H1 (cell line): Measurements from ENCODE around the gene ADGRV1. TPM values are rescaled to one million over a fixed set of nuclear protein-coding genes. Genes with fewer than 3 reads are reported as not detected.

Experiments used
- KDM5A ChIP-seq: fragments of 200-600 bp; IDR thresholded peaks from 2 replicates; pipeline ENCODE4 v1.7.1; 2012; ENCODE audit warnings: mild to moderate bottlenecking, low read length, inconsistent platforms, mixed read lengths
- RFX5 ChIP-seq: IDR thresholded peaks from 2 replicates; pipeline ENCODE4 v1.6.1; 2011; ENCODE audit warnings: low read depth, low read length, improper control_type of control experiment, borderline replicate concordance
- RNF2 ChIP-seq: fragments of 200-900, 300-1000 bp; sonication (generic); IDR thresholded peaks from 2 replicates; pipeline ENCODE4 v1.7.1; 2016; ENCODE audit warnings: borderline replicate concordance, low read depth, mild to moderate bottlenecking, antibody characterized with exemption, low read length; ENCODE audit not compliant: poor library complexity, severe bottlenecking; ENCODE audit errors: missing control alignments
- SAP30 ChIP-seq: fragments of 300-600 bp; sonication (generic); IDR thresholded peaks from 2 replicates; pipeline ENCODE4 v1.7.1; 2012; ENCODE audit warnings: low read length, moderate library complexity, mild to moderate bottlenecking, inconsistent platforms; ENCODE audit not compliant: insufficient read depth, insufficient replicate concordance
- TAF7 ChIP-seq: optimal IDR thresholded peaks from 2 replicates; pipeline ENCODE3; 2011; ENCODE audit warnings: low read depth, mild to moderate bottlenecking, inconsistent platforms, low read length, moderate library complexity, borderline replicate concordance
- polyA plus RNA-seq, 7 experiments: library from polyadenylated mRNA; depleted of rRNA in 3 of 7; stranded (reverse) in 5 of 7; unstranded in 2 of 7; fragments of >200 nt in 5 of 7; fragments of 200-250 nt in 2 of 7; gene quantifications; 1 replicate in 5 of 7; 2 replicates in 1 of 7; 4 replicates in 1 of 7; pipeline versions ENCODE4 v1.2.1 to v1.2.3, GENCODE V29; 2011 to 2013; ENCODE audit warnings: missing spikeins in 2 of 7, mixed read lengths in 2 of 7
- total RNA-seq: library from RNA; stranded (reverse); fragmentation: NEBNext Ultra II Directional; extraction: Animal tissue kit (Norgen Biotek cat#: 25700); gene quantifications from 2 replicates; pipeline ENCODE4 v1.2.1, GENCODE V29; 2021
- TF ChIP-seq, protein P1 (sequence below): IDR thresholded peaks from 2 replicates; pipeline ENCODE4 v1.6.1; 2012; ENCODE audit warnings: inconsistent platforms
- TF ChIP-seq, protein P2 (sequence below): IDR thresholded peaks from 2 replicates; pipeline ENCODE4 v1.6.1; 2012; ENCODE audit warnings: low read length, inconsistent platforms

Gene ADGRV1
- total and polyA plus RNA-seq, 2 of the 8 experiments (the other 6 are each of a cell fraction or from before 2014, with no cell fraction given): 53.1 to 62.2 TPM

DNA sequence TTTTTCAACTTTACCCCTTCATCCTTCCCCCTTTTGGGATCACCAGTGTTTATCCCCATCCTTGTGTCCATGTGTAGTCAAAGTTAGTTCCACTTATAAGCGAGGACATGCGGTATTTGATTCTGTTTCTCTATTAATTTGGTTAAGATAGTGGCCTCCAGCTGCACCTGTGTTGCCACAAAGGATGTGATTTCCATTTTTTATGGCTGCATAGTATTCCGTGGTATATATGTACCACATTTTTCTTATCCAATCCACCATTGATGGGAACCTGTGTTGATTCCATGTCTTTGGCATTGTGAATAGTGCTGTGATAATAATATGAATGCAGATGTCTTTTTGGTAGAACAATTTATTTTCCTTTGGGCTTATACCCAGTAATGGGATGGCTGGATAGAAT, 572.2 kb downstream of the ADGRV1 start (continued):
- TF ChIP-seq TAF7: no peak
- no peak for TF ChIP-seq SAP30
- TF ChIP-seq, protein P1, sequence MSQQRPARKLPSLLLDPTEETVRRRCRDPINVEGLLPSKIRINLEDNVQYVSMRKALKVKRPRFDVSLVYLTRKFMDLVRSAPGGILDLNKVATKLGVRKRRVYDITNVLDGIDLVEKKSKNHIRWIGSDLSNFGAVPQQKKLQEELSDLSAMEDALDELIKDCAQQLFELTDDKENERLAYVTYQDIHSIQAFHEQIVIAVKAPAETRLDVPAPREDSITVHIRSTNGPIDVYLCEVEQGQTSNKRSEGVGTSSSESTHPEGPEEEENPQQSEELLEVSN: no peak
- TF ChIP-seq RNF2: no peak
- no peak for TF ChIP-seq KDM5A
- TF ChIP-seq RFX5: no peak
- TF ChIP-seq, protein P2, sequence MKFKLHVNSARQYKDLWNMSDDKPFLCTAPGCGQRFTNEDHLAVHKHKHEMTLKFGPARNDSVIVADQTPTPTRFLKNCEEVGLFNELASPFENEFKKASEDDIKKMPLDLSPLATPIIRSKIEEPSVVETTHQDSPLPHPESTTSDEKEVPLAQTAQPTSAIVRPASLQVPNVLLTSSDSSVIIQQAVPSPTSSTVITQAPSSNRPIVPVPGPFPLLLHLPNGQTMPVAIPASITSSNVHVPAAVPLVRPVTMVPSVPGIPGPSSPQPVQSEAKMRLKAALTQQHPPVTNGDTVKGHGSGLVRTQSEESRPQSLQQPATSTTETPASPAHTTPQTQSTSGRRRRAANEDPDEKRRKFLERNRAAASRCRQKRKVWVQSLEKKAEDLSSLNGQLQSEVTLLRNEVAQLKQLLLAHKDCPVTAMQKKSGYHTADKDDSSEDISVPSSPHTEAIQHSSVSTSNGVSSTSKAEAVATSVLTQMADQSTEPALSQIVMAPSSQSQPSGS: no peak
